Measurements from ENCODE around the gene PSMB1.

GRCh38 chr6:170561555-170561954 is 8.4 kb upstream of the PSMB1 start:
- TF ChIP-seq, protein P1, sequence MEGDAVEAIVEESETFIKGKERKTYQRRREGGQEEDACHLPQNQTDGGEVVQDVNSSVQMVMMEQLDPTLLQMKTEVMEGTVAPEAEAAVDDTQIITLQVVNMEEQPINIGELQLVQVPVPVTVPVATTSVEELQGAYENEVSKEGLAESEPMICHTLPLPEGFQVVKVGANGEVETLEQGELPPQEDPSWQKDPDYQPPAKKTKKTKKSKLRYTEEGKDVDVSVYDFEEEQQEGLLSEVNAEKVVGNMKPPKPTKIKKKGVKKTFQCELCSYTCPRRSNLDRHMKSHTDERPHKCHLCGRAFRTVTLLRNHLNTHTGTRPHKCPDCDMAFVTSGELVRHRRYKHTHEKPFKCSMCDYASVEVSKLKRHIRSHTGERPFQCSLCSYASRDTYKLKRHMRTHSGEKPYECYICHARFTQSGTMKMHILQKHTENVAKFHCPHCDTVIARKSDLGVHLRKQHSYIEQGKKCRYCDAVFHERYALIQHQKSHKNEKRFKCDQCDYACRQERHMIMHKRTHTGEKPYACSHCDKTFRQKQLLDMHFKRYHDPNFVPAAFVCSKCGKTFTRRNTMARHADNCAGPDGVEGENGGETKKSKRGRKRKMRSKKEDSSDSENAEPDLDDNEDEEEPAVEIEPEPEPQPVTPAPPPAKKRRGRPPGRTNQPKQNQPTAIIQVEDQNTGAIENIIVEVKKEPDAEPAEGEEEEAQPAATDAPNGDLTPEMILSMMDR (IDR thresholded peaks at IDR 0.05): no peak
- TF ChIP-seq POLR2A (IDR thresholded peaks at IDR 0.05): no peak
